CD4-positive, alpha-beta T cell treated with Interleukin-15 for 4 hours (primary cell): ENCODE results near the gene RHEX.
"Not testable (repeated sequence)": the region's sequence is repeated elsewhere in the genome, so short reads cannot be mapped to it uniquely, and the experiment has no call there.

Experiments used
- DNase-seq: peaks from one replicate; pipeline ENCODE4 v3.0.0-alpha.2; 2020; ENCODE audit warnings: low spot score

The RHEX gene

DNA sequence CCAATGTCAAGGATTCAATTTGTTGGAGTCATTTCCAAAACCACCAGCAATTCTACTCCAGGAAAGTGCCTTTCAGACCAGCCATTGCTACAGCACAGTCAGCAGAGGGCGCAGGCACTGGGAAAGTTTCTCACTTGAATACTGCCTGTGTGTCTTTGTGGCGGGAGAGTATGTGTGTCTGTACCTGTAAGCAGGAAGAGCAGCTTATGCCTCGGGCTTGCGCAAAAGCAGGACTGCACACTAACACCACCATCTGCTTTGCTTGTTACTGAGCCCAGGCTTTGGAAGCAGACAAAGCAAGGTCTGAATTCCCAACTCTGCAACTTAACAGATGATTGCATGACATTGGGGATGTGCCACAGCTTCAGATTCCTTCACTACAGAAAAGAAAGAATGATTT, 22.3 kb upstream of the RHEX start:
- DNase-seq = peak; percentile 54

DNA sequence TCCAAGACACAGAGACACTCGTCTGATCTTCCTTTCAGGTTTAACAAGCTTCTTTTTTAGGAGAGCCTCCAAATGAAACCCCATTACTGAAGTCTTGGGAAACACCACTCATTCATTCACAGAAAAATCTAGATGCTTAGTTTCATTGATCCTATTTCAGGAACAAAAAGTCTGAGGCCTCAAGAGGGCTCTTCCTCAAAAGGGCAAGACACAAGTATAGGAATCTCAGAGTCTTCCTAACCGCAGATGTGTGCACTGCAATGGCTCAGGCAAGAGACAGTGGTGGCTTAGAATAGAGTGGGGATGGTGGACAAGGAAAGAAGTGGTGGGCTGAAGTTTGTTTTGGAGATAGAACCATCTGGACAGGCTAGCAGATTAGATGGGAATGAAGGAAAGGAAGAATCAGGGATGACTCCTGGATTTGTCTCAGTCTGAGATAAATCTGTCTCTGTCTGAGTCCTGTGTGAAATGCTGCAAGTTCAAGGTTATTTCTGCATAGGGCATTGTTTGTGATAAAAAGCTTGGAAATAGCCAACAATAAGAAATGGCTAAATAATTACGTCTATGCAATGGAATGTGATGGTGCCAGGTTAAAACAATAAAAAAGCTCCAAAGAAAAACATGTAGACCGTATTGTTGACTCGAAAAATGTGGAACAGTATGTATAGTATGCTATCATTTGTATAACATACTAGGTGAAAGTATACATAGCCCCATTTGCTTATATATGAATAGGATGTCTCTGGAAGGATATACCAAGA, 20.4 kb upstream of the RHEX start:
- no peak for DNase-seq

DNA sequence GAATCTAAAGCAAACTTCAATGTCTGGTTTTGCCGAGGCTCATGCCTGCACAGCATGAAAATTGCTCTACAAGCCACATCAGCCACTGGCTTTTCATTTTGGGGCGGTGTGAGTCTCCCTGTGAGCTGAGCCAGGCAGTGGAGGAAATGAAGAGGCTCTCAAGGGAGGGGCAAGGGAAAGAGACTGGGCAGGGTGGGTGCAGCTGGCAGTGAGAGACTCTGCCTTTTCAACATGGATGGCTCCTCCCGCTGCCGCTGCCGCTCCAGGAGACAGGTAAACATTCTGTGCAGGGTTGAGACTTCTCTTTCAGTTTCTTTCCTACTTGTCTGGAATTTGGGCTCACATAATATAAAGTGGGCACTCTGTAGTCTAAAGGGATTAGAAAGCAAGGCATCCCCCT, 17.9 kb upstream of the RHEX start:
- DNase-seq = no peak

DNA sequence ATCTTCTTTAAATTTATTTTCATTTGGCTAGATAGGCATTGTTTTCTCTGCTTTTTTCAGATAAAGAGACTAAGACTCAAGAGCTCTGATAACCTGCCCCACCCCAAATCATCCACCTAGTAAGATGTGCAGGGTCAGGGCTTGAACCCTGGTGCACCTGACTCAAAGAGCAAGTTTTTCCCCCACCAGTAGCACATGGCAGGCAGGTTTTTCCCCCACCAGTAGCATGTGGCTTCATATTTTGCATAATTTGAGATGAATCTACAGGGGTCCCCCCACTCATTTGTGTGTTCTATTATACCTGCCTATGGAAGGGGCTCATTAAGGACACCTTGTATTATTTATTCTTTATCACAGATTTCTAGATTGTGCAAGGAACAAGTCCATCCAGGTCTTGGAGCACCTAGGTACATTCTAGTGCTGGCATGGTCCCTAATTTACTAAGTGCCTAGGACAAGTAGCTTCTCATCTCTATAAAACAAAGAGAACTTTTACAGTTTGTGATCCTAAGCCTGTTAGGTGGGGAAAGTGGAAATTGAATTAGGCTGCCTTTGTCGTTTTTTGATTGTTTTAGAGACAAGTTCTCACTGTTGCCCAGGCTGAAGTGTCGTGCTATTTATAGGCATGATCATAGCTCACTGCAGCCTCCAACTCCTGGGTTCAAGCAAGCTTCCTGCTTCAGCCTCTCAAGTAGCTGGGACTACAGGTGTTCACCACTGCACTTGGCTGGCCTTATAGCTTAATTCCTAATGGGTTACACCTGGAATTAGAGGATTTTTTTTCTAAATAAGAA, 16.1 kb upstream of the RHEX start:
- no peak for DNase-seq

DNA sequence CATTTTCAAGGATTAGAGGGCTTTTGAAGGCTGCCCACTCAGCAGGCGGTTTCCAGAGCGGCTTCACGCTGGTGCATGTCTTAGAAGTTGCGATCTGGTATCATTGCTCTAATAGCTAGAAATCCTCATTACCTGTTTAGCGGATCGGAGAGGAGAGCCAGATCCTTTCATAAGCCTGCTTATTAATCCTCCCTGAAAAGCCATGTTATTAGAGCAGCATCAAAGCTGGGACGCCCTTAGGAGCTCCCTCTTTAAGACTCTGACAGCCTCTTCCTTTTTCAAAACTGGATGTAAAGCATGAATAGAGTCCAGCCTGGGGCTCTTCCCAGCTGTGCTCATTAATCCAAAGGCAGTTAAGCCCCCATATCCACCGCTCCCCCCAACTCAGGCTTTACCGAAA, 15.4 kb upstream of the RHEX start:
- DNase-seq = no peak

DNA sequence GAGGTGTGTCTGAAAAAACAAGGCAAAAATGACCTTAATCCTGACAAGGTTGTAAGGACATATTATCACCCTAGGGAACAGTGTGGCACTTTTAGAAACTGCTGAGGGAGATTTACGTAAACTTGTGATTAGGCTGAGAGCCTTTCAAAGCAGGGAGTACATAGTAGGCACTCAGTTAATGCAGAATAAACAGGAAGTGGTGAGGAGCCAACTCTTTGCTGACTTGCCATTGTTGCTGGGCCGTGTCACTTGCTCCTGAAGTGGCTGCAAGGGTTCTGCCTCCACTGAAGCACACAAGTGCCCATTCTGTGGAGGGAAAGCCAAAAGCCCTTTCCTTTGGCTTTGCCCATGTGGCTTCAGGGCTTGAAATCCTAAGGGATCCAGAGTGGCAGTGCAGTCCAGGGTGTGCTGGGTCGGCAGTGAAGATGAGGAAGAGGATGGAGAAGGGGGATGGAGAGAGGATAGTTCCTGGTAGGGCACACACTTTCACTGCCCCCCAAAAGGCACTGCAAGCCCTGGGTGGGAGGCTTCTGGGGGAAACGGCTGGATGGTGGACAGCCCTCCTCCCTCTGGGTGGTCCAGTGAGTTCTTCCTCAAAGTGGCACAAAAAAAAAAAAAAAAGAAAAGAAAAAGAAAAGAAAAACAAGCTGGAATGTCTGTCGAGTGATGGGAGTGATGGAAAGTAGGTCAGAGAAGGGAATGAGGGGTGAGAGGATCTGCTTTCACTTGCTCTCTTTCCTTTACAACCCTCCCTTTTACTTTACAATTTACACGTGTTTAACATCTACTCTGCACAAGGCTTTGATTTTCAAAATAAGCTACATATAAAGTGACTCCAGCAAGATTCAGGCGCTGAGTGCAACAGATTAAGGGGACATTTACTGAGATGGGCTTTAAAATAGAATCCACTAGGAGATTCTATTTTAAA, 13.7 kb upstream of the RHEX start:
- DNase-seq = no peak

DNA sequence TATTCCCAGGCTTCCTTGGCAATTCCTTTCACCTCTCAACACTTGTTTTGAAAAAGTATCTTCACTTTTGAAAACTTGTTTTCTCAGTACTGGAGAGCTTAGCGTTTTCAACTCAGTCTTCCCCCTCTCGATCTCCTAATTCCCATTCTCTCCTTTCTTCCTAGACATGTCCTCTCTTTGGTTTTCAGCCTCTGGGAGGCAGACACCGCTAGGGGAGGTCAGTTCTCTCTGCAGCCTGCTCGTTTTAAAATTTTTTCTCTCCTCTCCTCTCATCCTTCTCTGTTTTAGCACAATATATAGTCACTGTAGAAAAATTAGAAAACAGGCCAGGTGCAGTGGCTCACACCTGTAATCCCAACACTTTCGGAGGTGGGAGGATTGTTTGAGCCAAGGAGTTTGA, 12.6 kb upstream of the RHEX start:
- DNase-seq = no peak

DNA sequence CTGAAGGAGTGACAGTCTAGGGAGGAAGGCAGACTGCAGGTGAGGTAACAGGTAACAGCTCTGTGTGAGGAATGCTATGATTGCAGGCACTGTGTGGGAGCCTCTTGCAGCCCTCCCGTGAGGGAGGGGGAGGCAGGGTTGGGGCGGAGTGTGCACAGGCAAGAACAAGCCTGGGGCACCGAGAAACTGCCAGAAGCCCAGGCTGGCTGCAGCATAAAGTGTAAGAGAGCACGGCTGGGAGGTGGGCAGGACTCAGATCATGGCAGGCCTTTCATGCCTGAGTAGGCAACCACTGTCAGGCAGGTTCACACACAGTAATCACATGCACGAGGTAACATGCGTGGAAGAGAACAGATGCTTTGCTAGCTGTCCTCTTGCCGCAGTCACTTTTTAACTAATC, 11.3 kb upstream of the RHEX start:
- DNase-seq = no peak

DNA sequence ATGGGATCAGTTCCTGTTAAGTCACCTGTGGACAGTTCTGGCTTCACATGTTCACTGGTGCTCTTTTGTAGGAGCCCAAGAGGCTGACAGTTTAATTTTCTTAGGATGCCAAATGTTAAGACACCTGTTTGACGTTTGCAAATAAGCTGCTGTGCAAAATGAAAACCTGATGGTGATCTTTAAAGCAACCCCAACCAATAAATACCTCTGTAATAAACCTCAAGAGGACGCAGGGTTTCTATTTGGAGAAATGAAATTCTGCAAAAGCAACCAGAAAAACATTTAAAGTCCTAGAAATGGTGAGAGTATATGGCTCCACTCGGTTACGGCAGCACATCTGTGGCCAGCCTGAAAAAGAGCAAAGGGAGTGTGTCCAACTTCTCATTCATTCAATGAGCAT, 5.7 kb upstream of the RHEX start:
- DNase-seq = no peak

DNA sequence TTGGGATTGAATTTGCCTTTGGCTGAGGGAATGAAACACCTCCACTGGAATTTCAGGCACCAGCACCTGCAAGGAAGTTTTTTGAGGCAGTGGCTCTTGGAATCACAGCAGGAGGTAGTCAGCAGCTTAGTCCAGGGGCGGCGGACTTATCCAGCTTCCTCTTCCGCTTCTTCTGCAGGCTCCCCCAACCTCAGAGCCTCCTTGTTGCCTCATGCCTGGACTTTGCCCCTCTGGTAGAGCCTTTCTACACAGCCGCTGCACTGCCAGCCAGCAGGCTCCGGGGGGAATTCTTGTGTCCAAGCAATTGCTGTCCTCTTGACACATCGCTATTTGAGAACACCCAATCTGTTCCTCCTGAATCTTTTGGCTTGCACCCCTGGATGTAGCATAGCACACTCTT, 4.4 kb upstream of the RHEX start:
- DNase-seq = no peak

DNA sequence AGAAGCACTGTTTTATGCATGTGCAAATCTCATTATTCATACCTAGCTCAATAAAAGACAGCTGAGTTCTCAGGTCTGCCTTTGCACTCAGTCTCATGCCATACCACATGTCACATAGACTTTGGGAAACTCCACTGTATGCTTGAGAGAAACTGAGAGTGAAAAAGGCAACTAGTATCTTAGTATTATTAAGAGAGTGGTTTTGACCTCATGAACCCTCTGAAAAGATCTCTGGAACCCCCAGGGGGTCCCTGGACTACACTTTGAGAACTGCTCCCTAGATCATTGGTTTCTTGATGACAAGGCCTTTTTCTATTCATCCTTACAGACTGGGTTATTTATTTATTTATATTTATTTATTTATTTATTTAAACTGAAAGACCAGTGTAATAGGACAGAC, 3.7 kb upstream of the RHEX start:
- DNase-seq = no peak

DNA sequence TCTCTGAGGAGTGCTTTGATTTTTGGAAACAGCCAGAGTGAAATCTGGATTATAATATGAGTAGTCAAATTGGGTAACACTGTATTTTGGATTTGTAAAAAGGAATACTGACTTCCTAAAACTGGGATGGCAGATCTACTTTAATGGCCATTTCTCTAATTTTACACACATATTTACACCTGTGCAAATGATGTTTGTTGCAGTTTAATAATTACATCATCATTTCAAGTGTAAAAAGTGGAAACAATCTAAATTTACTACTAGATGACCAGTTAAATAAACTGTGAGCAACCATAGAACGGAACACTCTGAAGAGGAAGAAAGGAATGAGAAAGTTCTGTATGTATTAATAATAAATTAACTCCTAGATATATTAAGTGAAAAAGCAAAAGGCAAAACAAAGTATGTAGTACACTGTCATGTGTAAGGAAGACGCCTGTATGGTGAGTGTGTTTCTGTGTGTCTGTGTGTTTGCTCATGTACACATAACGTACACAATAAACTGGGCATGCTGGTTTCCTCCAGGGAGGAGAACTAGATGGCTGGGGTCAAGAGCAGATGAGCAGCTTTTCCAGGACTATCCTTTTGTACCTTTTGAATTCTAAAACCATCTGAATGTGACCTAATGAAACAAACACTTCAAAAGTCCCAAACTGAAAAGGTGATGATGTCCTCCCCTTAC, 2.9 kb upstream of the RHEX start:
- DNase-seq = no peak

DNA sequence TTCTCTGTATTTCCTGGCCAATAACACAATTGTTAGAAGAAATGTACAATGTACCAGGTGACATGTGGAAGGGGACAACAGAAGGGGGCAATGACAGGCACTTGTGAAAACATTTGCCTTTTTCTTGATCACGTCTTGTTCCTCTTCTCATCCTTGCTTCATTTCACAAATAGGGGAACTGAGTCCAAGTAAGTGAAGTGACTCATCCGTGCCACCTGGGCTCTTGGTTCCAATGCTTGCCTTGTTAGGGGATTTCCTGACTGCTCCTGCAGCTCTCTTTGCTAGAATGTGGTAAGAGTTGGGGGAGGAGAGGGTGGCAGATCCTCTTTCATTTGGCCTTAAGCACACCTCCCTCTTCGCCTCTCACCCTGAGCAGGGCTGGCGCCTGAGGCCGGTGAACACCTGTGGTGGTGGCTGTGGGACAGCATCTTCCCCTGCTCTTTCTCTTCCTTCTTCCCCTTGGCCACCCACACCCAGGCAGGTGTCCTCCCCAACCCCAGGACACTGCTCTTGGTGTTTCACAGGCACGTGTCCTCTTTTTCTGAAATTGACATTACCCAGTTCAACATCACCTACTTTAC, 2.2 kb upstream of the RHEX start:
- DNase-seq = peak; percentile 44

DNA sequence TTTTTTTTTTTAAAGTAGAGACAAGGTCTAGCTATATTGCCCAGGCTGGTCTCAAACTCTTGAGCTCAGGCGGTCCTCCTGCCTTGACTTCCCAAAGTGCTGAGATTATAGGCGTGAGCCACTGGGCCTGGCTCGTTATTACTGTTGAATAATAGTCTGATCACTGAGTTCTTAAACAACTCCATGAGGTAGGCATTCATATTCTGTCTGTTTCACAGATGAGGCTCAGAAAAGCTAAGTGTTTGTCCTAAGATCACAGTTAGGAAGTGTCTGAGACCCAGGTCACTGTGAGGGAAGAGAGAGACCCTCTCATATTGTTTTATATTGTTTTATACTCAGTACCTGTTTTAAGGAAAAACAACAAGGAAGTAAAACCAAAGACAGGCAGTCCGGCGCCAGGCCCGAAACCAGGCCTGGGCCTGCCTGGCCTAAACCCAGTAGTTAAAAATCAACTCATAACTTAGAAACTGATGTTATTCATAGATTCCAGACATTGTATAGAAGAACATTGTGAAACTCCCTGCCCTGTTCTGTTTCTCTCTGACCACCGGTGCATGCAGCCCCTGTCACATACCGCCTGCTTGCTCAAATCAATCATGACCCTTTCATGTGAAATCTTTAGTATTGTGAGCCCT, 625 bp upstream of the RHEX start:
- not testable (repeated sequence) for DNase-seq

DNA sequence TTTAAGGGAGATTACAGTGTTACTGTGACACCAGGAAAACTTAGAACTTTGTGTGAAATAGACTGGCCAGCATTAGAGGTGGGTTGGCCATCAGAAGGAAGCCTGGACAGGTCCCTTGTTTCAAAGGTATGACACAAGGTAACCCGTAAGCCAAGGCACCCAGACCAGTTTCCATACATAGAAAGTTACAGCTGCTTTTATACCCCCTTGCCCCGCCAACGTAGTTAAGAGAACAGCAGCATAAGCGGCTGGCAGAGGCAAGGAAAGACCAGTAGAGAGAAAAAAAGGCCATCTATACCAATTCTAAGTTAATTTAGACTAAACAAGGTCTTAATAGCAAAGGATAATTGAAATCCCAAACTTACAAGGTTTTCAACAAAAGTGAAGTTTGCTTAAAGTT, 643 bp downstream of the RHEX start:
- not testable (repeated sequence) for DNase-seq

DNA sequence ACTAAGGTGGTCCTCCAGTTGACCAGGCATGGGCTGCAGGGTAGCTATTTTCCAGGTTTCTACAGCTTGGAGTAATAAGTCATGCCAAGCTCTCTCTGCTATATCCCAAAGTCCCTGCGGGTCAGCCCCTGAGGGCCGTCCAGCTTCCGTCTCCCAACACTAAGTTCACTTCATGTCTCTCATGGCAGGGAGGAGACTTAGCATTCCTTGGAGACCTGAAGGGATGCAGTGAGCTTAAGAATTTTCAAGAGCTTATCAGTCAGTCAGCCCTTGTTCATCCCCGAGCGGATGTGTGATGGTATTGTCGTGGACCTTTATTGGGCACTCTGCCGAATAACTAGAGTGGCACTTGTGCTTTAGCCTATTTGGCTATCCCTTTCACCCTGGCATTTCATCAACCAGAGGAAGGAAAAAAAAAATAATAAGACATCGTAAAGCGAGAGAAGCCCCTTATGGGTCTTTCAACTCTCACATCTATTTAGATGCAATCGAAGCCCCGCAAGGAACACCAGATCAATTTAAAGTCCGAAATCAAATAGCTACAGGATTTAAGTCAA, 2.2 kb downstream of the RHEX start:
- DNase-seq = not testable (repeated sequence)

DNA sequence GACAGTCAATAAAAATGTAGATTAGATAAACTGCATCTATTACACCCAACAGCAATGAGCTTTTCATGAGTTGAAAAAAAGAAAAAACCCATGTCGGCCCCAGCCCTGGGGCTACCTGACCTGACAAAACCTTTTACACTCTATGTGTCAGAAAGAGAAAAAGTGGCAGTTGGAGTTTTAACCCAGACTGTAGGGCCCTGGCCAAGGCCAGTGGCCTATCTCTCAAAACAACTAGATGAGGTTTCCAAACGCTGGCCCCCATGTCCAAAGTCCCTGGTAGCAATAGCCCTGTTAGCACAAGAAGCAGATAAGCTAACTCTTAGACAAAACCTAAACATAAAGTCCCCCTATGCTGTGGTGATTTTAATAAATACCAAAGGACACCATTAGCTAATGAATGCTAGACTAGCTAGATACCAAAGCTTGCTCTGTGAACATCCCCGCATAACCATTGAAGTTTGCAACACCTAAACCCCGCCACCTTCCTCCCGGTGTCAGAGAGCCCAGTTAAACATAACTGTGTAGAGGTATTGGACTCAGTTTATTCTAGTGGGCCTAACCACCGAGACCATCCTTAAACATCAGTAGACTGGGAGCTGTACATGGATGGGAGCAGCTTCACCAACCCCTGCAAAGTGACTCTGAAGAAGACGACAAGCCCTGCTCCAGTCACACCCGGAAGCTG, 2.8 kb downstream of the RHEX start:
- DNase-seq = not testable (repeated sequence)

DNA sequence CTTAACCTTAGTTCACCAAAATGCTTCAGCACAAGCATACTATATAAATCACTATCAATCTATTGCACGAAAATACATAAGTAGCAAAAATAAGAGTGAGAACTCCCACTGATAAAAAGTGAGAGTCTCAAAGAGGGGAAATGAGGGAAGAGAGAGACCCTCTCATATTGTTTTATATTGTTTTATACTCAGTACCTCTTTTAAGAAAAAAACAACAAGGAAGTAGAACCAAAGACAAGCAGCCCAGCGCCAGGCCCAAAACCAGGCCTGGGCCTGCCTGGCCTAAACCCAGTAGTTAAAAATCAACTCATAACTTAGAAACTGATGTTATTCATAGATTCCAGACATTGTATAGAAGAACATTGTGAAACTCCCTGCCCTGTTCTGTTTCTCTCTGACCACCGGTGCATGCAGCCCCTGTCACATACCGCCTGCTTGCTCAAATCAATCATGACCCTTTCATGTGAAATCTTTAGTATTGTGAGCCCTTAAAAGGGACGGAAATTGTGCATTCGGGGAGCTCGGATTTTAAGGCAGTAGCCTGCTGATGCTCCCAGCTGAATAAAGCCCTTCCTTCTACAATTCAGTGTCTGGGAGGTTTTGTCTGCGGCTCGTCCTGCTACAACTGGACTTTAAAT, 5.4 kb downstream of the RHEX start:
- DNase-seq = not testable (repeated sequence)

DNA sequence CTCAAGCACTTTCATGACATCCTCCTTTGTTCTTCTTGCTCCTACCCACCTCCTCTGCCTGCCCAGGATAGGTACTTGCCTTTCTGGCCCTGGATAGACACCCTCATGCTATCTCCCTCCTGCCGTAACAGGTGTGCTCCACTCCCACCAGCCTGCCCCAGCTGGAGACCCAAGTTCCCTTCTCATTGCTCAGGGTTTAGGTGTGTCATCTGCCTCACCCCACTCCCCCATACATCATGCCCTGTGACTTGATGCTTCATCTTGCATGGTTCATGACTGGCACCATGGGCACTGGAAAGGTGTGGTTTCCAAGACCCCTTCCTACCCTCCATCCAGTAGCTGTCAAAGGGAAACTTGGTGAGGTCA, 5.9 kb downstream of the RHEX start:
- DNase-seq = no peak
